ENCODE data around the gene AFDN. TPM values are rescaled to one million over a fixed set of nuclear protein-coding genes. Genes with fewer than 3 reads are reported as not detected.
A peak's percentile ranks its signal among the peaks of the same experiment; 100 is the strongest.

The AFDN gene
- total and polyA plus RNA-seq, 2 donors (not counting 1 experiment from before 2014, with no cell fraction given): 21.0 to 57.1 TPM

- Histone ChIP-seq H3K4me2 (ENCODE audit: extremely low read depth, insufficient read depth, low read length) (no peak overlapping the region), H4K20me1 (ENCODE audit: control insufficient read depth, extremely low read depth, insufficient read depth, low read length) (no peaks in the 10 kb centered on the region), H3K36me3 (ENCODE audit: control insufficient read depth, insufficient read depth, low read length) (no peaks in the 10 kb centered on the region), H3K9me3 (ENCODE audit: control insufficient read depth, insufficient read depth, low read depth, low read length) (no peaks in the 10 kb centered on the region), H3K27me3 (ENCODE audit: control insufficient read depth, insufficient read depth, low read length) (no peaks in the 10 kb centered on the region), H3K79me2 (ENCODE audit: control insufficient read depth, insufficient read depth, low read length) (no peaks in the 10 kb centered on the region), H2AFZ (ENCODE audit: low read length) (no peak overlapping the region), H3K27ac (ENCODE audit: insufficient read depth, low read length) (no peak overlapping the region), H3K9ac (ENCODE audit: insufficient read depth, low read length) (no peak overlapping the region), H3K4me3 (replicated peaks in 1 of 4; ENCODE audit: control extremely low read depth in 1 of 4, insufficient read depth in 1 of 4, low read depth in 3 of 4, low read length in 4 of 4) (no peak overlapping the region), H3K4me1 (ENCODE audit: control insufficient read depth, extremely low read depth, insufficient read depth, low read length) (no peaks in the 10 kb centered on the region)
- DNase-seq (ENCODE audit: low read depth in 2 of 2): no peak
- no peak for TF ChIP-seq CTCF (conservative IDR thresholded peaks at IDR 0.05 in 1 of 2, IDR thresholded peaks at IDR 0.05 in 1 of 2; ENCODE audit: low read depth in 1 of 2, low read length in 2 of 2)
- no peak for TF ChIP-seq EZH2 (IDR thresholded peaks at IDR 0.05; ENCODE audit: low read length, missing control alignments)
Measured at GRCh38 chr6:167819576-167819975, 7.1 kb upstream of the AFDN start.

GRCh38 chr6:167820681-167821080 lies 6.0 kb upstream of the AFDN start:
- peaks cover 4% of the 10 kb centered on the region for H3K4me1 ChIP-seq (ENCODE audit: control insufficient read depth, extremely low read depth, insufficient read depth, low read length)
- no peak overlapping the region for H2AFZ ChIP-seq (ENCODE audit: low read length)
- TF ChIP-seq EZH2 (IDR thresholded peaks at IDR 0.05; ENCODE audit: low read length, missing control alignments) (no peak), CTCF (conservative IDR thresholded peaks at IDR 0.05 in 1 of 2, IDR thresholded peaks at IDR 0.05 in 1 of 2; ENCODE audit: low read depth in 1 of 2, low read length in 2 of 2) (no peak)
- H3K36me3 ChIP-seq (ENCODE audit: control insufficient read depth, insufficient read depth, low read length): no peaks in the 10 kb centered on the region
- H3K9ac ChIP-seq (ENCODE audit: insufficient read depth, low read length): no peak overlapping the region
- H3K4me2 ChIP-seq (ENCODE audit: extremely low read depth, insufficient read depth, low read length): no peak overlapping the region
- no peaks in the 10 kb centered on the region for H3K27me3 ChIP-seq (ENCODE audit: control insufficient read depth, insufficient read depth, low read length)
- no peaks in the 10 kb centered on the region for H4K20me1 ChIP-seq (ENCODE audit: control insufficient read depth, extremely low read depth, insufficient read depth, low read length)
- no peak overlapping the region for H3K27ac ChIP-seq (ENCODE audit: insufficient read depth, low read length)
- DNase-seq (ENCODE audit: low read depth in 2 of 2): no peak
- H3K79me2 ChIP-seq (ENCODE audit: control insufficient read depth, insufficient read depth, low read length): no peaks in the 10 kb centered on the region
- H3K4me3 ChIP-seq (replicated peaks in 1 of 4; ENCODE audit: control extremely low read depth in 1 of 4, insufficient read depth in 1 of 4, low read depth in 3 of 4, low read length in 4 of 4): no peak overlapping the region
- no peaks in the 10 kb centered on the region for H3K9me3 ChIP-seq (ENCODE audit: control insufficient read depth, insufficient read depth, low read depth, low read length)

GRCh38 chr6:167824591-167825331 lies 1.9 kb upstream of the AFDN start:
- Histone ChIP-seq H3K4me3 (replicated peaks in 1 of 4; ENCODE audit: control extremely low read depth in 1 of 4, insufficient read depth in 1 of 4, low read depth in 3 of 4, low read length in 4 of 4) (peak overlapping the region in 3 of 4 experiments; percentile 16 to 83 (median 71)), H2AFZ (ENCODE audit: low read length) (no peak overlapping the region), H3K4me2 (ENCODE audit: extremely low read depth, insufficient read depth, low read length) (peak overlapping the region; percentile 79)

More at GRCh38 chr6:167824591-167825331, 1.9 kb upstream of the AFDN start:
- peaks cover 6% of the 10 kb centered on the region for H3K4me1 ChIP-seq (ENCODE audit: control insufficient read depth, extremely low read depth, insufficient read depth, low read length)
- H3K27ac ChIP-seq (ENCODE audit: insufficient read depth, low read length): no peak overlapping the region
- peak; percentile 42 to 63 for DNase-seq (ENCODE audit: low read depth in 2 of 2)
- H3K9me3 ChIP-seq (ENCODE audit: control insufficient read depth, insufficient read depth, low read depth, low read length): no peaks in the 10 kb centered on the region
- H3K9ac ChIP-seq (ENCODE audit: insufficient read depth, low read length): no peak overlapping the region
- TF ChIP-seq CTCF (conservative IDR thresholded peaks at IDR 0.05 in 1 of 2, IDR thresholded peaks at IDR 0.05 in 1 of 2; ENCODE audit: low read depth in 1 of 2, low read length in 2 of 2): no peak
- TF ChIP-seq EZH2 (IDR thresholded peaks at IDR 0.05; ENCODE audit: low read length, missing control alignments): no peak
- H3K27me3 ChIP-seq (ENCODE audit: control insufficient read depth, insufficient read depth, low read length): no peaks in the 10 kb centered on the region
- peaks cover 7% of the 10 kb centered on the region for H3K79me2 ChIP-seq (ENCODE audit: control insufficient read depth, insufficient read depth, low read length)
- H3K36me3 ChIP-seq (ENCODE audit: control insufficient read depth, insufficient read depth, low read length): no peaks in the 10 kb centered on the region
- no peaks in the 10 kb centered on the region for H4K20me1 ChIP-seq (ENCODE audit: control insufficient read depth, extremely low read depth, insufficient read depth, low read length)
